Activated CD8-positive, alpha-beta T cell treated with anti-CD3 and anti-CD28 coated beads, Interleukin-2, amount 10 ng/mL, durations not matched to agents 7 days and 5 days (primary cell): ENCODE results near the gene ZNF117. TPM values are rescaled to one million over a fixed set of nuclear protein-coding genes. Genes with fewer than 3 reads are reported as not detected.
"Not testable (repeated sequence)": the region's sequence is repeated elsewhere in the genome, so short reads cannot be mapped to it uniquely, and the experiment has no call there.

ENCODE experiments used
- ATAC-seq: fragments of 150-1000 bp; cut with Tn5 transposase; one replicate; pipeline ENCODE4 v1.10.0; 2021; ENCODE audit warnings: moderate library complexity
- CTCF ChIA-PET: fragments of 350-600 bp; sonication (Branson Sonifier 250); formaldehyde crosslinking; loops from one replicate; lab custom pipeline; 2021; ENCODE audit warnings: antibody characterized with exemption; lab: Charles Lee
- POLR2A ChIA-PET: fragments of 350-600 bp; sonication (Branson Sonifier 250); formaldehyde crosslinking; loops from one replicate; lab custom pipeline; 2021; ENCODE audit warnings: antibody characterized with exemption; lab: Charles Lee
- DNase-seq: peaks from one replicate; pipeline ENCODE4 v3.0.0-alpha.2; 2020
- H3K27ac Mint-ChIP-seq: one replicate; pipeline ENCODE4 v1.8.0; 2021; ENCODE audit warnings: mild to moderate bottlenecking, mixed read lengths
- H3K27me3 Mint-ChIP-seq: one replicate; pipeline ENCODE4 v1.8.0; 2021; ENCODE audit warnings: low read depth, mixed read lengths
- H3K36me3 Mint-ChIP-seq: one replicate; pipeline ENCODE4 v1.8.0; 2021; ENCODE audit warnings: low read depth, mixed read lengths
- H3K4me1 Mint-ChIP-seq: one replicate; pipeline ENCODE4 v1.8.0; 2021; ENCODE audit warnings: low read depth, mixed read lengths
- H3K4me3 Mint-ChIP-seq: one replicate; pipeline ENCODE4 v1.8.0; 2021; ENCODE audit warnings: mild to moderate bottlenecking, mixed read lengths
- H3K9me3 Mint-ChIP-seq: one replicate; pipeline ENCODE4 v1.8.0; 2022; ENCODE audit warnings: mixed read lengths; ENCODE audit not compliant: insufficient read depth
- total RNA-seq, 2 experiments: library from RNA; stranded (reverse); gene quantifications; one replicate each; pipeline ENCODE4 v1.2.3, GENCODE V29; 2021

Gene ZNF117
- total RNA-seq, 2 experiments from 2014 or later: 7.0 to 8.7 TPM

GRCh38 chr7:64993901-64994300 lies 3.1 kb upstream of the ZNF117 start:
- Mint-ChIP-seq H3K36me3 (peaks cover 55% of the 10 kb centered on the region), H3K27me3 (no peaks in the 10 kb centered on the region), H3K4me1 (no peaks in the 10 kb centered on the region), H3K9me3 (peaks cover 57% of the 10 kb centered on the region), H3K4me3 (no peak overlapping the region), H3K27ac (no peak overlapping the region)
- ATAC-seq: no peak
- ChIA-PET CTCF (no interaction called here), POLR2A (no interaction called here)
- DNase-seq: no peak

- ATAC-seq: no peak
- Mint-ChIP-seq H3K27me3 (no peaks in the 10 kb centered on the region), H3K36me3 (peaks cover 55% of the 10 kb centered on the region), H3K4me3 (no peak overlapping the region), H3K4me1 (no peaks in the 10 kb centered on the region), H3K9me3 (peaks cover 55% of the 10 kb centered on the region), H3K27ac (no peak overlapping the region)
- POLR2A ChIA-PET: no interaction called here
- no peak for DNase-seq
- CTCF ChIA-PET: no interaction called here
These were observed 2.1 kb upstream of the ZNF117 start for GRCh38 chr7:64992971-64993370.

DNA sequence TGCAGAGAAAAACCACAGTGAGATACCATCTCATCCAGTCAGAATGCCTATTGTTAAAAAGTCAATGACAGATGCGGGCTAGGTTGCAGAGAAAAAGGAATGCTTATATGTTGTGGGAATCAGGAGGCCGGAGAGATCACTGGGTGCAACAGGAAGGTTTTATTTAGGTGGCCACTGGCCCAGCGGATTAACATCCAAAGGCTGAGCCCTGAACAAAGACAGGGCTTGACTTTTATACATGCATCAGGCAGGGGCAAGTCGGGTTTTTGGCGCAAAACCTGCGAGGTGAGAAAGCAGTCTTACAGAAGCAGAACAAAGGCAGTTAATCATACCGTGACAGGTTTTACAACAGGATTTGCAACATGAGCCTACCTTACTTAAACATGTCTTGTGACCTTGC lies 620 bp downstream of the ZNF117 start:
- no peak overlapping the region for H3K4me3 Mint-ChIP-seq
- no peak overlapping the region for H3K27ac Mint-ChIP-seq
- ChIA-PET POLR2A (no interaction called here), CTCF (no interaction called here)
- ATAC-seq: no peak
- peaks cover 59% of the 10 kb centered on the region for H3K9me3 Mint-ChIP-seq
- H3K27me3 Mint-ChIP-seq: no peaks in the 10 kb centered on the region
- no peak for DNase-seq
- peaks cover 65% of the 10 kb centered on the region for H3K36me3 Mint-ChIP-seq
- H3K4me1 Mint-ChIP-seq: no peaks in the 10 kb centered on the region

GRCh38 chr7:64978497-64979203 lies 12.2 kb downstream of the ZNF117 start:
- peaks cover 74% of the 10 kb centered on the region for H3K9me3 Mint-ChIP-seq

DNA sequence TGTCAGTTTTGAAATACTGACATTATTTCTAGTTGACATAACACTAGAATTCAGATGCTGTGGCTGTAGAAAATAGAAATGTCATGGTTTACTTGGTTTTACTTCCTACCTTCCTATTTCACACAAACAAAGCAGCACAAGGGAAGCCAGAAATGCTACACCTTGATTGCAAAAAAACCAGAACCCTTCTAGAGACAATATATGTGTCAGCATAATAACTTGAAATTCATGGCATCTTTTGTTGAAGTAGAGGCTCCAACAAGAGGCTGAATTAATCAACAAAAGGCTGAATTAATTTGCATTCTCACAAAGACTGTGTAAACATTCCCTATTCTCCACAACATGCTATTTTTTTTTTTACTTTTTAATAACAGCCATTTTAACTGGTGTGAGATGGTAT lies 25.2 kb downstream of the ZNF117 start:
- CTCF ChIA-PET: no interaction called here
- Mint-ChIP-seq H3K27me3 (no peaks in the 10 kb centered on the region), H3K9me3 (peaks cover 30% of the 10 kb centered on the region), H3K4me3 (no peak overlapping the region), H3K36me3 (no peaks in the 10 kb centered on the region), H3K4me1 (no peaks in the 10 kb centered on the region), H3K27ac (no peak overlapping the region)
- POLR2A ChIA-PET: no interaction called here
- no peak for ATAC-seq
- DNase-seq: no peak

More at GRCh38 chr7:64978497-64979203, 12.2 kb downstream of the ZNF117 start:
- no peak overlapping the region for H3K4me3 Mint-ChIP-seq
- H3K27me3 Mint-ChIP-seq: no peaks in the 10 kb centered on the region
- ChIA-PET CTCF (no interaction called here), POLR2A (no interaction called here)
- no peak for DNase-seq
- ATAC-seq: no peak
- H3K27ac Mint-ChIP-seq: no peak overlapping the region
- H3K4me1 Mint-ChIP-seq: peaks cover 1% of the 10 kb centered on the region
- H3K36me3 Mint-ChIP-seq: peaks cover 52% of the 10 kb centered on the region

DNA sequence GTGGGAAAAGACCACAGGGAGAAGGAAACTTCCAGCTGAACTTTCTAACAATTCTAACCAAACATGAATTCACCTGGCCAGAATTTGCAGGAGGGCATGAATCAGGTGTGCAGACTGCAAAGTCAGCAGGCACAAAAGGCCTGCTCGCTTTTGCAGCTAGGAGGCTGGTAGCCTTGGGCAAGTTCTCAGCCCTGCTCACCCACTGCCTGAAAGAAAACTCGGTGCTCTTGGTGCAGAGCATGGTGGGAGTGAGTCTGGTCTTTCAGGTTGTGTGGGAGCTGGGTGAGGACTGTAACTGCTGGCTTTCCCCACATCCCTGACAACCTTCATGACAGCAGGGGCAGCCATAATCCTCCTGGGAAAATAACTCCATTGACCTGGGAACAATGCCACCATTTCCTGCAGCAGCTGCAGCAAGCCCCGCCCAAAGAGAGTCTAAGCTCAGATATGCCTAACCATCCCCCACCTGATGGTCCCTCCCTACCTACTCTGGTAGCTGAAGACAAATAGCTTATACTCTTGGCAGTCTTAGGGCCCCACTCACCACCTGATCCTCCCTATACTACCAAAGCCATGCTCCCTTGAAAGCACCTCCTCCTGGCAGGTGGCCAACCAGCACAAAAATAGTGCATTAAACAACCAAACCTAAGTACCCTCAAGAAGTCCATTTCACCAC lies 31.6 kb downstream of the ZNF117 start:
- CTCF ChIA-PET: interaction anchor here (1.1 kb wide), 1 partner anchor 8 kb away, joined by 3 read pairs; no protein-coding TSS in a partner anchor
- Mint-ChIP-seq H3K4me3 (no peak overlapping the region), H3K36me3 (no peaks in the 10 kb centered on the region), H3K27ac (no peak overlapping the region), H3K9me3 (peaks cover 7% of the 10 kb centered on the region), H3K4me1 (no peaks in the 10 kb centered on the region), H3K27me3 (peaks cover 2% of the 10 kb centered on the region)
- POLR2A ChIA-PET: no interaction called here
- DNase-seq (no peak), ATAC-seq (no peak)

GRCh38 chr7:64951250-64951848 lies 39.5 kb downstream of the ZNF117 start:
- H3K36me3 Mint-ChIP-seq: no peaks in the 10 kb centered on the region
- no peaks in the 10 kb centered on the region for H3K9me3 Mint-ChIP-seq
- H3K27ac Mint-ChIP-seq: no peak overlapping the region
- no peak overlapping the region for H3K4me3 Mint-ChIP-seq
- peaks cover 29% of the 10 kb centered on the region for H3K27me3 Mint-ChIP-seq
- ChIA-PET CTCF (interaction anchor here (1.4 to 4.5 kb wide), 5 partner anchors 8 to 357 kb away, joined by 3 to 38 read pairs (median 5); no protein-coding TSS in a partner anchor), POLR2A (no interaction called here)
- no peak for DNase-seq
- H3K4me1 Mint-ChIP-seq: peaks cover 2% of the 10 kb centered on the region
- peak; percentile 33 for ATAC-seq

GRCh38 chr7:64950673-64951072 lies 40.2 kb downstream of the ZNF117 start:
- H3K27me3 Mint-ChIP-seq: peaks cover 35% of the 10 kb centered on the region
- DNase-seq, H3K36me3 Mint-ChIP-seq, ATAC-seq, H3K4me3 Mint-ChIP-seq, POLR2A ChIA-PET, H3K9me3 Mint-ChIP-seq, H3K27ac Mint-ChIP-seq, H3K4me1 Mint-ChIP-seq: not testable (repeated sequence)
- CTCF ChIA-PET: interaction anchor here (1.4 to 4.5 kb wide), 5 partner anchors 9 to 358 kb away, joined by 3 to 38 read pairs (median 5); no protein-coding TSS in a partner anchor

GRCh38 chr7:64948774-64949173 lies 42.1 kb downstream of the ZNF117 start:
- H3K36me3 Mint-ChIP-seq, H3K9me3 Mint-ChIP-seq, H3K27ac Mint-ChIP-seq, H3K4me1 Mint-ChIP-seq, POLR2A ChIA-PET, ATAC-seq, H3K4me3 Mint-ChIP-seq, DNase-seq: not testable (repeated sequence)
- CTCF ChIA-PET: interaction anchor here (1.3 kb wide), 1 partner anchor 359 kb away, joined by 5 read pairs; no protein-coding TSS in a partner anchor
- peaks cover 38% of the 10 kb centered on the region for H3K27me3 Mint-ChIP-seq

- Mint-ChIP-seq H3K4me3 (no peak overlapping the region), H3K36me3 (no peaks in the 10 kb centered on the region), H3K27ac (no peak overlapping the region), H3K27me3 (peaks cover 38% of the 10 kb centered on the region), H3K4me1 (peaks cover 2% of the 10 kb centered on the region), H3K9me3 (no peaks in the 10 kb centered on the region)
- ChIA-PET POLR2A (interaction anchor here (1.4 kb wide), 1 partner anchor 44 kb away, joined by 3 read pairs; no protein-coding TSS in a partner anchor), CTCF (interaction anchor here (1.3 kb wide), 2 partner anchors 59 to 360 kb away, joined by 3 to 5 read pairs; no protein-coding TSS in a partner anchor)
- no peak for DNase-seq
- peak; percentile 23 for ATAC-seq
These were observed 43.4 kb downstream of the ZNF117 start for GRCh38 chr7:64947252-64948000.

- DNase-seq: no peak
These were observed 44.1 kb downstream of the ZNF117 start for GRCh38 chr7:64946772-64947171.

More at GRCh38 chr7:64946772-64947171, 44.1 kb downstream of the ZNF117 start:
- ChIA-PET CTCF (interaction anchor here (1.3 kb wide), 1 partner anchor 58 kb away, joined by 3 read pairs; no protein-coding TSS in a partner anchor), POLR2A (interaction anchor here (1.4 kb wide), 1 partner anchor 43 kb away, joined by 3 read pairs; no protein-coding TSS in a partner anchor)
- peaks cover 2% of the 10 kb centered on the region for H3K4me1 Mint-ChIP-seq
- H3K36me3 Mint-ChIP-seq: no peaks in the 10 kb centered on the region
- no peak overlapping the region for H3K27ac Mint-ChIP-seq
- H3K4me3 Mint-ChIP-seq: no peak overlapping the region
- no peaks in the 10 kb centered on the region for H3K9me3 Mint-ChIP-seq
- H3K27me3 Mint-ChIP-seq: peaks cover 38% of the 10 kb centered on the region
- peak; percentile 23 for ATAC-seq
